GM19468 (cell line): Measurements from ENCODE around the gene SCAMP4.

Source experiments
- ATAC-seq: cut with Tn5 transposase; IDR thresholded peaks from one replicate; pipeline ENCODE4 v1.9.1; 2021; ENCODE audit warnings: mild to moderate bottlenecking, moderate library complexity, moderate number of reproducible peaks; ENCODE audit not compliant: unreplicated experiment; ENCODE audit errors: extremely low read depth

Gene SCAMP4

GRCh38 chr19:1909761-1910080 is 4.5 kb downstream of the SCAMP4 start:
- ATAC-seq: no peak

- ATAC-seq: no peak
Observed at GRCh38 chr19:1910177-1910576, 5.0 kb downstream of the SCAMP4 start.

- no peak for ATAC-seq
Observed at GRCh38 chr19:1911098-1911497, 5.9 kb downstream of the SCAMP4 start.

DNA sequence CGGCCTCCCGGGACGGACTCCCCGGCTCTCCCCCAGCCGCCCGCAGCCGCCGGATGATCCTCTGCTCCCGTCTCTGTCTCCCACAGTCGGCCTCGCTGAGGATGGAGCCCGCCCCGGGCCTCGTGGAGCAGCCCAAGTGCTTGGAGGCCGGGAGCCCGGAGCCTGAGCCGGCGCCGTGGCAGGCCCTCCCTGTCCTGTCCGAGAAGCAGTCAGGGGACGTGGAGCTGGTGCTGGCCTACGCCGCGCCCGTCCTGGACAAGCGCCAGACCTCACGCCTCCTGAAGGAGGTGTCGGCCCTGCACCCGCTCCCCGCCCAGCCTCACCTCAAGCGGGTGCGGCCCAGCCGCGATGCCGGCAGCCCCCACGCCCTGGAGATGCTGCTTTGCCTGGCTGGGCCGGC is 6.8 kb downstream of the SCAMP4 start:
- no peak for ATAC-seq

GRCh38 chr19:1912760-1913505 is 7.7 kb downstream of the SCAMP4 start:
- ATAC-seq: no peak

- no peak for ATAC-seq
Observed at GRCh38 chr19:1913781-1914577, 8.8 kb downstream of the SCAMP4 start.

- no peak for ATAC-seq
Observed at GRCh38 chr19:1914826-1915341, 9.7 kb downstream of the SCAMP4 start.

- no peak for ATAC-seq
Observed at GRCh38 chr19:1917146-1917545, 11.9 kb downstream of the SCAMP4 start.

GRCh38 chr19:1917926-1918325 is 12.7 kb downstream of the SCAMP4 start:
- ATAC-seq: no peak

- no peak for ATAC-seq
Observed at GRCh38 chr19:1918975-1919374, 13.8 kb downstream of the SCAMP4 start.

- no peak for ATAC-seq
Observed at GRCh38 chr19:1920644-1921043, 15.4 kb downstream of the SCAMP4 start.

DNA sequence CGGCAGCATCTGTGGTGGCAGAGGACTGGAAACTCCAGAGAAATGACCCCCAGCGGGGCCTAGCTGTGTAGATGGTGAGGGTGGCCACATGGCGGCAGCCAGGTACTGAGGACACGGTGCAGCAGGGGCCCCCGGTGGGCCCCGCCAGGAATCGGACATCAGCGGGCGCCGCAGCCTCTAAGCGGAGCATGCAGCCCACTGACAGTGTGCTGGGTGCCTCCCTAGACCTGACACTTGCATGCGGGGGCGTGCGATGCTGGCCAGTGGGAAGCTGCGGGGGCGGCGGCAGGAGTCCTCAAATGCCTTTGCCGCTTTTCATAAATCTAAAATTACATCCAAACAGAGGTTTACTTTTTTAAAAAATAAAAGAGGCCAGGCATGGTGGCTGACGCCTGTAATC is 16.1 kb downstream of the SCAMP4 start:
- ATAC-seq: no peak

GRCh38 chr19:1921825-1922224 is 16.6 kb downstream of the SCAMP4 start:
- no peak for ATAC-seq

DNA sequence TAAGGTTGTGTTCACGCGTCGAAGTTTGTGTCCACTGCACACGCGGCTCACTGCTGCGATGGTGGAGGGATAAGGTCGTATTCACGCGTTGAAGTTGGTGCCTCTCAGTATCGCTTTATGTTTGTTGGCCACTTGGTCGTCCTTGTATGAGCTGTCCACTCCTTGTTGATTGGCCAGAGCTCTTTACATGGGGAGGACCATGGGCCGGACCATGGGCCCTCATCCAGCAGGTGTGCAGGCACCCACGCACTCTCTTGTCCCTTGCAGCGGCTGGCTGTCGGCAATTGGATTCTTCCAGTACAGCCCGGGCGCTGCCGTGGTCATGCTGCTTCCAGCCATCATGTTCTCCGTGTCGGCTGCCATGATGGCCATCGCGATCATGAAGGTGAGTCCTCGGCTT is 17.6 kb downstream of the SCAMP4 start:
- ATAC-seq: no peak

DNA sequence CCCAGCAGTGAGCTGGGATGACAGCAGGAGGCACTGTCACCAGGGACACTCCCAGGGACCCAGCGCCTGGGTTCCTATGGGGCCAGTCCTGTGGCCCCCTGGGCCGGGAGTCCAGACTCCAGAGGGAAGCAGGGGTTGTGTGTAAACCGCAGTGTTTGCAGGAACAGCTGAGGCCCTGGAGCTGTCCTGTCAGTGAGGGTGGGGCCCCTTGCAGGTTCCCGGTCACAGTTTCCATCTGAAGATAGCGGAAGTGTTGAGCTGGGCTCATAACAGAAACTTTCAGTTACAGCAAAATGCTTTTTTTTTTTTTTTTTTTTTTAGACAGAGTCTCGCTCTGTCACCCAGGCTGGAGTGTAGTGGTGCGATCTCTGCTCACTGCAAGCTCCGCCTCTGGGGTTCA is 18.1 kb downstream of the SCAMP4 start:
- no peak for ATAC-seq

DNA sequence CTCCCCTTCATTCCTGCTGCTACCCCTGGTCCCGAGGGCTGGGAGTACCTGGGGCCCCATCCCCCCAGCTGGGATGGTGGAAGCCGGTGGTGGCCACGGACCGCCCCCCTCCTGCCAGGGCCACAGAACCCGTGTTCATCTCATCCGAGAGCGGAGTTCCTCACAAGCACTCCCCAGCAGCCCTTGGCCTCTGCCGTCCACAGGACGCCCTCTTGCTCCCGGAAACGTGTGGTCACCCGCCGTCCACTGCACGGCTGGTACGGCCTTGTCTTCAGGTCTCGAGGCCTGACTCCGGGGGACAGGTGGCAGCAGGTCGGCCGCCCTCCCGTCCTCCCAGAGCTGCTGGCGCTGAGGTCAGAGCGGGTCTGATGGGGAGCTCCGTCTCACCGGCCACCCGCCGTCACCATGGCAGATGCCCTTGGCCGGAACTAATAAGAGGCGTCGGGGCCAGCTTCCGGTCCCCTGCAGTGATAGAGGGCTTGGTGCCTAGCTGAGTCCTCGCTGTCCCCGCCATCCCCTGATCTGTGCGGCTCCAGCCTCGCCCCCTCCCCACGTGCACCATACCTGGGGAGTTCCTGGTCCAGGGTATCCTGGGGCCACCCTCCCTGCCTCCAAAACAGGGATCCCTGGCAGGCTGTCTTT is 19.2 kb downstream of the SCAMP4 start:
- no peak for ATAC-seq

GRCh38 chr19:1925544-1925943 is 20.3 kb downstream of the SCAMP4 start:
- no peak for ATAC-seq

- ATAC-seq: no peak
Observed at GRCh38 chr19:1929021-1929742, 24.0 kb downstream of the SCAMP4 start.

DNA sequence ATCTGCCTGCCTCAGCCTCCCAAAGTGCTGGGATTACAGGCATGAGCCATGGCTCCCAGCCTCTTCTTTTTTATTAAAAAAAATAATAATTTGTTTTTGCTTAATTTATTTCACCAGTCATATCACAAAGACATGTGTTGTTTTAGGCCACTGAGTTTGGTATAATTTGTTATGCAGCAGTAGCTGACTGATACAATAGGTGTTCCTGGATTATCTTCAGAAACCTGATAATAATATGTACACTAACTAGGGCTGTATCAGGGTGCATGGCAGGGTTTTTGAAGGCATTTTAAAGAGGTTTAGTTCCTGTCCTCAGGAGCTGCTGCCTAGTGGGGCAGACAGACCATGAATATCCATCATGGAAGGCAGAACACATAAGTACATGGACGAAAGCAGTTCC is 26.2 kb downstream of the SCAMP4 start:
- no peak for ATAC-seq

DNA sequence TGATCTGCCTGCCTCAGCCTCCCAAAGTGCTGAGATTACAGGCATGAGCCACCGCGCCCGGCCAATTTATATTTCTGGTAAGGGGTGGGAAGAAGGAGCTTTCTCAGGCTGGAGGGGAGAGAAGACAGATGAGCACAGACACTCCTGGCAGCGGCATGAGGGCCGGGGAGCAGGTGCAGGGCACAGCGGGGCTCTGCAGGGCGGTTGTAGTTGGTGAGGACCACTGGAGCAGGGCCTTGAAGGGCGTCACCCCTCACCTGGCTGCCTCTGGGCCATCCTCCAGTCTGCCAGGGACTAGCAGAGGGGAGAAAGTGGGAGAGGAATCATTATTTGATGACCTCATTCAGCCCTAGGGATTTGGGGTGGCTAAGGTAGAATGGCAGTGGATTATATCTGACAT is 27.2 kb downstream of the SCAMP4 start:
- no peak for ATAC-seq

GRCh38 chr19:1933244-1933643 is 28.0 kb downstream of the SCAMP4 start:
- ATAC-seq: no peak
